Measurements from ENCODE around the gene LMTK3. TPM values are rescaled to one million over a fixed set of nuclear protein-coding genes. Genes with fewer than 3 reads are reported as not detected.
A peak's percentile ranks its signal among the peaks of the same experiment; 100 is the strongest.
"Not testable (repeated sequence)": the region's sequence is repeated elsewhere in the genome, so short reads cannot be mapped to it uniquely, and the experiment has no call there.

Gene LMTK3
- total RNA-seq, 1 donor from 2014 or later: 12.2 TPM

DNA sequence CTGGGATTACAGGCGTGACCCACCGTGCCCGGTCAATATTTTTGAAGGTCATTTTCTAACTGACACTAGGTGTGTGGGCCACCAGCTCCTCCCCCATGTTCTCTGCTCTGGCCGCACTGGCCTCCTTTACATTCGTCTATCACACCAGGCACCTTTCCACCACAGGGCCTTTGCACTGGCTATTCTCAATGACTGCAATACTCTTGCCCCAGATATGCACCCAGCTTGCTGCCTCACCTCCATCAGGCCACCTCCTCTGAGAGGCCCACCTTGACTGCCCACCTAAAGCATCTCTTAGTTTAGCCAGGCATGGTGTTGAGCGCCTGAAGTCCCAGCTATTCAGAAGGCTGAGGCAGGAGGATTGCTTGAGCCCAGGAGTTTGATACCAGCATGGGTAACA is 30.2 kb upstream of the LMTK3 start:
- Mint-ChIP-seq H3K4me1 (ENCODE audit: unreplicated experiment) (peaks cover 9% of the 10 kb centered on the region), H3K27ac (no peak overlapping the region)
- TF ChIP-seq, protein P1, sequence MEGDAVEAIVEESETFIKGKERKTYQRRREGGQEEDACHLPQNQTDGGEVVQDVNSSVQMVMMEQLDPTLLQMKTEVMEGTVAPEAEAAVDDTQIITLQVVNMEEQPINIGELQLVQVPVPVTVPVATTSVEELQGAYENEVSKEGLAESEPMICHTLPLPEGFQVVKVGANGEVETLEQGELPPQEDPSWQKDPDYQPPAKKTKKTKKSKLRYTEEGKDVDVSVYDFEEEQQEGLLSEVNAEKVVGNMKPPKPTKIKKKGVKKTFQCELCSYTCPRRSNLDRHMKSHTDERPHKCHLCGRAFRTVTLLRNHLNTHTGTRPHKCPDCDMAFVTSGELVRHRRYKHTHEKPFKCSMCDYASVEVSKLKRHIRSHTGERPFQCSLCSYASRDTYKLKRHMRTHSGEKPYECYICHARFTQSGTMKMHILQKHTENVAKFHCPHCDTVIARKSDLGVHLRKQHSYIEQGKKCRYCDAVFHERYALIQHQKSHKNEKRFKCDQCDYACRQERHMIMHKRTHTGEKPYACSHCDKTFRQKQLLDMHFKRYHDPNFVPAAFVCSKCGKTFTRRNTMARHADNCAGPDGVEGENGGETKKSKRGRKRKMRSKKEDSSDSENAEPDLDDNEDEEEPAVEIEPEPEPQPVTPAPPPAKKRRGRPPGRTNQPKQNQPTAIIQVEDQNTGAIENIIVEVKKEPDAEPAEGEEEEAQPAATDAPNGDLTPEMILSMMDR (conservative IDR thresholded peaks at IDR 0.05): no peak

DNA sequence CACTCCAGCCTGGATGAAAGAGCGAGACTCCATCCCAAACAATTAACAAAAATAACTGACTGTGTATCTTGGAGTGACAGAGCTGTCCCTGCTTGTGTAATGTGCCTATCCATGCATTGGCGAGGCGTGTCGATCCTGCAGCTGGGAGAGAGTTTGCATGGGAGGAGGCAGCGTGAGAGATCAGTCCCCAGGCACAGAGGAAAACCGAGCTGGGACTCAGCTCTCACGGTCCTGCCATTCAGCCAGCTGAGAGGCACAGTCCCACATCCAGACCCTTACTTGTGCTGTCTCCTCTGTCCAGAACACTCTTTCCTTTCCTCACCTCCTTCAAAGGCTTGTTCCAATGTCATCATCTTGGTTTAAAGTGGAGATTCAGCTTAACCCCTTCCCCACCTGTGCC is 28.5 kb upstream of the LMTK3 start:
- H3K27ac Mint-ChIP-seq: peak overlapping the region; percentile 72
- no peaks in the 10 kb centered on the region for H3K27me3 Mint-ChIP-seq
- TF ChIP-seq, protein P1 (conservative IDR thresholded peaks at IDR 0.05): no peak
- H3K4me1 Mint-ChIP-seq (ENCODE audit: unreplicated experiment): peaks cover 9% of the 10 kb centered on the region
- H3K4me3 Mint-ChIP-seq: no peak overlapping the region
- no peaks in the 10 kb centered on the region for H3K9me3 Mint-ChIP-seq
- DNase-seq (ENCODE audit: extremely low spot score, unreplicated experiment): no peak
- H3K36me3 Mint-ChIP-seq: no peaks in the 10 kb centered on the region

More for the DNA sequence above, 30.2 kb upstream of the LMTK3 start:
- H3K27me3 Mint-ChIP-seq: no peaks in the 10 kb centered on the region
- no peaks in the 10 kb centered on the region for H3K9me3 Mint-ChIP-seq
- no peak overlapping the region for H3K4me3 Mint-ChIP-seq
- no peaks in the 10 kb centered on the region for H3K36me3 Mint-ChIP-seq
- DNase-seq (ENCODE audit: extremely low spot score, unreplicated experiment): no peak

DNA sequence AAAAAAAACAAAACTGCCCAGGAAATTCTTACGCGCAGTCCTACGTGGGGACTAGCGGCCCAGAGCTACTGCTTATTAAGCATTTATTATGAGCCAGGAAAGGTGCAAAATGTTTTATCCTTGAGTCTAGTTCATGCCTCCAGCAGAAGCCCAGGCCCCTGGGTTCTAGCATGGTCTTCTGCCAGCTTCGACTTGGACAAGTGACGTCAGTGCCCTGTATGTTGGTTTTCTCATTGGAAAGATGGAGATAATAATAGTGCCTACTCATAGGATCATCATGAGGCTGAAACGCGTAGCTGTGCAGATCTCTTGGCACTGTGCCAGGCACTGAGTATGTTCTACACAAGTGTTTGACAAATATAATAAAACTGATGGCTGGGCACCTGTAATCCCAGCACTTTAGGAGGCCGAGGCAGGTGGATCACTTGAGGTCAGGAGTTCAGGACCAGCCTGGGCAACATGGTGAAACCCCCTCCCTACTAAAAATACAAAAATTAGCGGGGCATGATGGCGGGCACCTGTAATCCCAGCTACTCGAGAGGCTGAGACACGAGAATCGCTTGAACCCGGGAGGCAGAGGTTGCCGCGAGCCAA is 28.0 kb upstream of the LMTK3 start:
- Mint-ChIP-seq H3K36me3 (no peaks in the 10 kb centered on the region), H3K27ac (no peak overlapping the region), H3K9me3 (no peaks in the 10 kb centered on the region), H3K27me3 (no peaks in the 10 kb centered on the region), H3K4me3 (no peak overlapping the region), H3K4me1 (ENCODE audit: unreplicated experiment) (peaks cover 9% of the 10 kb centered on the region)
- DNase-seq (ENCODE audit: extremely low spot score, unreplicated experiment): no peak
- TF ChIP-seq, protein P1 (conservative IDR thresholded peaks at IDR 0.05): no peak

DNA sequence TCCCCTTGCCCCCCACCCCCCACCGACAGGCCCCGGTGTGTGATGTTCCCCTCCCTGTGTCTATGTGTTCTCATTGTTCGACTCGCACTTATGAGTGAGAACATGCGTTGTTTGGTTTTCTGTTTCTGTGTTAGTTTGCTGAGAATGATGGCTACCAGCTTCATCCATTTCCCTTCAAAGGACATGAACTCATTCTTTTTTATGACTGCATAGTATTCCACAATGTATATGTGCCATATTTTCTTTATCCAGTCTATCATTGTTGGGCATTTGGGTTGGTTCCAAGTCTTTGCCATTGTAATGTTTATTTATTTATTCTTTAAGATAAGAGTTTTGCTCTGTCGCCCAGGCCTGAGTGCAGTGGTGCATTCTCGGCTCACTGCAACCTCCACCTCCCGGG is 26.4 kb upstream of the LMTK3 start:
- H3K9me3 Mint-ChIP-seq; H3K27me3 Mint-ChIP-seq; DNase-seq (ENCODE audit: extremely low spot score, unreplicated experiment); H3K4me3 Mint-ChIP-seq; H3K27ac Mint-ChIP-seq; H3K36me3 Mint-ChIP-seq; H3K4me1 Mint-ChIP-seq (ENCODE audit: unreplicated experiment): not testable (repeated sequence)

DNA sequence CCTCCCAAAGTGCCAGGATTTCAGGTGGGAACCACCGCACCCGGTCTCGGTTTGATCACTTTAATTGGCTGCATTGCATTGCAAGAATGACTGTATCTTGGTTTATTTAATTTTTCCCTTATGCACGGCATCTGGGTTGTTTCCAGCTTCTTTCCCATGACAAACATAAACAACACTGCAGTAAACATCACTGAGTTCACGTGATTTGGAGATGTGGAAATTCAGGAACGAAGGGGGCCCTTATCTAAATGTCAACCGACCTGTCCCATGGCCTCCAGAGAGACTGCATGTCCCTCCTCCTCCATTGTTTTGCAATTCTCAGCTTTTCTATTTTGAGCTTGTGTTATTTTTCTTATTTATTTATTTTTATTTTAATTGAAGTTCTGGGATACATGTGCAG is 25.9 kb upstream of the LMTK3 start:
- no peak for DNase-seq (ENCODE audit: extremely low spot score, unreplicated experiment)
- Mint-ChIP-seq H3K9me3 (no peaks in the 10 kb centered on the region), H3K36me3 (no peaks in the 10 kb centered on the region), H3K27ac (no peak overlapping the region), H3K4me3 (no peak overlapping the region), H3K27me3 (no peaks in the 10 kb centered on the region), H3K4me1 (ENCODE audit: unreplicated experiment) (peaks cover 5% of the 10 kb centered on the region)
- TF ChIP-seq, protein P1 (conservative IDR thresholded peaks at IDR 0.05): no peak

DNA sequence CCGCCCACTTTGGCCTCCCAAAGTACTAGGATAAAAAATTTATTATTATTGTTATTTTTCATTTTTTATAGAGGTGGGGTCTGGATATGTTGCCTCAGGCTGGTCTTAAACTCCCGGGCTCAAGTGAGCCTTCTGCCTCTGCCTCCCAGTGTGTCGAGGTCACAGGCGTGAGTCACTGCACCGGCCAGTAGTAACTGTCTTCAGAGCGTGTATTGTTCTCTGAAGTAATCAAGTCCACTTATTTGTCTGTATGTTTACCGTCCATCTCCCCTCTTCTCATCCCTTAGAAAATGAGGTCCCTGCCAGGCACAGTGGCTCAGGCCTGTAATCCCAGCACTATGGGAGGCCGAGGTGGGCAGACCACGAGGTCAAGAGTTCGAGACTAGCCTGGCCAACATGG is 22.1 kb upstream of the LMTK3 start:
- H3K4me3 Mint-ChIP-seq: no peak overlapping the region
- TF ChIP-seq, protein P1 (conservative IDR thresholded peaks at IDR 0.05): no peak
- no peaks in the 10 kb centered on the region for H3K27me3 Mint-ChIP-seq
- H3K27ac Mint-ChIP-seq: no peak overlapping the region
- peaks cover 5% of the 10 kb centered on the region for H3K4me1 Mint-ChIP-seq (ENCODE audit: unreplicated experiment)
- DNase-seq (ENCODE audit: extremely low spot score, unreplicated experiment): no peak
- no peaks in the 10 kb centered on the region for H3K36me3 Mint-ChIP-seq
- H3K9me3 Mint-ChIP-seq: no peaks in the 10 kb centered on the region

Measured in type B pancreatic cell (in vitro differentiated cells).